ENCODE results near the gene STXBP5L. TPM values are rescaled to one million over a fixed set of nuclear protein-coding genes. Genes with fewer than 3 reads are reported as not detected.
A peak's percentile ranks its signal among the peaks of the same experiment; 100 is the strongest.
"Not testable (repeated sequence)": the region's sequence is repeated elsewhere in the genome, so short reads cannot be mapped to it uniquely, and the experiment has no call there.

The STXBP5L gene
- total RNA-seq, 1 donor from 2014 or later, result 0.98 TPM

GRCh38 chr3:121430664-121431215 is 522.7 kb downstream of the STXBP5L start:
- Histone ChIP-seq H3K4me3 (no peak overlapping the region), H3K4me1 (no peaks in the 10 kb centered on the region), H3K9me3 (no peaks in the 10 kb centered on the region), H3K27me3 (no peaks in the 10 kb centered on the region), H3K27ac (no peak overlapping the region), H3K36me3 (no peaks in the 10 kb centered on the region)
- TF ChIP-seq POLR2A (IDR thresholded peaks at IDR 0.05), result no peak
- TF ChIP-seq CTCF (IDR thresholded peaks at IDR 0.05), result no peak
- no peak for TF ChIP-seq POLR2AphosphoS5 (IDR thresholded peaks at IDR 0.05; ENCODE audit: insufficient read depth in 1 of 2, low read depth in 1 of 2)
- DNase-seq (ENCODE audit: extremely low spot score in 2 of 2), result no peak
- intact Hi-C loops (cut with DNase I), result no loop called here

GRCh38 chr3:121431726-121432517 is 523.9 kb downstream of the STXBP5L start:
- H3K4me3 ChIP-seq, result peak overlapping the region in 1 of 2 donors; percentile 28
- intact Hi-C loops (cut with DNase I), result no loop called here
- no peak for DNase-seq (ENCODE audit: extremely low spot score in 2 of 2)
- H3K36me3 ChIP-seq, result no peaks in the 10 kb centered on the region
- H3K9me3 ChIP-seq, result no peaks in the 10 kb centered on the region
- TF ChIP-seq CTCF (IDR thresholded peaks at IDR 0.05) (no peak), POLR2AphosphoS5 (IDR thresholded peaks at IDR 0.05; ENCODE audit: insufficient read depth in 1 of 2, low read depth in 1 of 2) (no peak), POLR2A (IDR thresholded peaks at IDR 0.05) (no peak)
- H3K4me1 ChIP-seq, result no peaks in the 10 kb centered on the region
- H3K27me3 ChIP-seq, result no peaks in the 10 kb centered on the region
- no peak overlapping the region for H3K27ac ChIP-seq

- TF ChIP-seq POLR2AphosphoS5 (IDR thresholded peaks at IDR 0.05; ENCODE audit: insufficient read depth in 1 of 2, low read depth in 1 of 2) (no peak), POLR2A (IDR thresholded peaks at IDR 0.05) (no peak), CTCF (IDR thresholded peaks at IDR 0.05) (no peak)
- intact Hi-C loops (cut with DNase I), result no loop called here
Observed at GRCh38 chr3:121436074-121436473, 528.1 kb downstream of the STXBP5L start.

GRCh38 chr3:121436641-121437040 is 528.6 kb downstream of the STXBP5L start:
- intact Hi-C loops (cut with DNase I), result no loop called here
- Histone ChIP-seq H3K36me3 (no peaks in the 10 kb centered on the region), H3K27me3 (no peaks in the 10 kb centered on the region), H3K9me3 (no peaks in the 10 kb centered on the region), H3K4me1 (no peaks in the 10 kb centered on the region), H3K4me3 (no peak overlapping the region), H3K27ac (no peak overlapping the region)
- no peak for DNase-seq (ENCODE audit: extremely low spot score in 2 of 2)
- no peak for TF ChIP-seq CTCF (IDR thresholded peaks at IDR 0.05)
- TF ChIP-seq POLR2A (IDR thresholded peaks at IDR 0.05), result no peak
- TF ChIP-seq POLR2AphosphoS5 (IDR thresholded peaks at IDR 0.05; ENCODE audit: insufficient read depth in 1 of 2, low read depth in 1 of 2), result no peak

More at GRCh38 chr3:121436074-121436473, 528.1 kb downstream of the STXBP5L start:
- Histone ChIP-seq H3K4me1 (no peaks in the 10 kb centered on the region), H3K4me3 (no peak overlapping the region), H3K27ac (no peak overlapping the region), H3K27me3 (no peaks in the 10 kb centered on the region), H3K36me3 (no peaks in the 10 kb centered on the region), H3K9me3 (no peaks in the 10 kb centered on the region)
- no peak for DNase-seq (ENCODE audit: extremely low spot score in 2 of 2)

- no peaks in the 10 kb centered on the region for H3K27me3 ChIP-seq
- H3K27ac ChIP-seq, result no peak overlapping the region
- H3K9me3 ChIP-seq, result no peaks in the 10 kb centered on the region
- H3K36me3 ChIP-seq, result no peaks in the 10 kb centered on the region
- intact Hi-C loops (cut with DNase I), result no loop called here
- TF ChIP-seq CTCF (IDR thresholded peaks at IDR 0.05), result no peak
- no peak for TF ChIP-seq POLR2AphosphoS5 (IDR thresholded peaks at IDR 0.05; ENCODE audit: insufficient read depth in 1 of 2, low read depth in 1 of 2)
- TF ChIP-seq POLR2A (IDR thresholded peaks at IDR 0.05), result no peak
- no peak overlapping the region for H3K4me3 ChIP-seq
- DNase-seq (ENCODE audit: extremely low spot score in 2 of 2), result no peak
- H3K4me1 ChIP-seq, result no peaks in the 10 kb centered on the region
Observed at GRCh38 chr3:121443456-121443855, 535.5 kb downstream of the STXBP5L start.

GRCh38 chr3:121451752-121452151 is 543.7 kb downstream of the STXBP5L start:
- H3K36me3 ChIP-seq; H3K4me3 ChIP-seq; intact Hi-C loops (cut with DNase I); H3K9me3 ChIP-seq; H3K4me1 ChIP-seq; H3K27ac ChIP-seq; DNase-seq (ENCODE audit: extremely low spot score in 2 of 2); H3K27me3 ChIP-seq: not testable (repeated sequence)

All from vagina (tissue), 2 donors.